Neural cell (in vitro differentiated cells): ENCODE results near the gene CCDC122. TPM values are rescaled to one million over a fixed set of nuclear protein-coding genes. Genes with fewer than 3 reads are reported as not detected.

Experiments
- H2AFZ ChIP-seq: fragments of 200-600, 300-800 bp; sonication (generic), shearing (Covaris generic); 2 replicates; pipeline ENCODE4 v1.6.0; 2014; ENCODE audit warnings: low read depth, mild to moderate bottlenecking, antibody characterized with exemption, low read length, moderate library complexity
- H3F3A ChIP-seq: fragments of 200-600 bp; shearing (Covaris generic); 2 replicates; pipeline ENCODE4 v1.6.1; 2016; ENCODE audit warnings: mild to moderate bottlenecking, moderate library complexity, mixed read lengths, antibody characterized with exemption, low read length; ENCODE audit not compliant: insufficient read depth, poor library complexity, severe bottlenecking
- H3K27ac ChIP-seq: fragments of 200-600, 300-800 bp; sonication (generic), shearing (Covaris generic); 2 replicates; pipeline ENCODE4 v1.5.1; 2014; ENCODE audit warnings: mild to moderate bottlenecking, low read length, moderate library complexity
- H3K27me3 ChIP-seq: fragments of 300-800, 200-600 bp; sonication (generic), shearing (Covaris generic); 2 replicates; pipeline ENCODE4 v1.6.0; 2014; ENCODE audit warnings: mild to moderate bottlenecking, low read depth, low read length, moderate library complexity; ENCODE audit not compliant: insufficient read depth
- H3K36me3 ChIP-seq: fragments of 300-800, 200-600 bp; sonication (generic), shearing (Covaris generic); 2 replicates; pipeline ENCODE4 v1.5.1; 2014; ENCODE audit warnings: mild to moderate bottlenecking, antibody characterized with exemption, low read length, moderate library complexity; ENCODE audit not compliant: insufficient read depth
- H3K4me2 ChIP-seq: fragments of 300-800, 200-600 bp; sonication (generic), shearing (Covaris generic); 2 replicates; pipeline ENCODE4 v1.6.0; 2014; ENCODE audit warnings: mild to moderate bottlenecking, low read length
- H3K4me3 ChIP-seq: fragments of 300-800, 200-600 bp; sonication (generic), shearing (Covaris generic); 2 replicates; pipeline ENCODE4 v1.5.1; 2014; ENCODE audit warnings: mild to moderate bottlenecking, low read length, moderate library complexity
- H3K79me2 ChIP-seq: fragments of 200-600 bp; shearing (Covaris generic); replicated peaks from 2 replicates; pipeline ENCODE4 v1.6.0; 2014; ENCODE audit warnings: mild to moderate bottlenecking, low read length, moderate library complexity; ENCODE audit not compliant: insufficient read depth
- H3K9ac ChIP-seq: fragments of 300-800, 200-600 bp; sonication (generic), shearing (Covaris generic); 2 replicates; pipeline ENCODE4 v1.6.1; 2016; ENCODE audit warnings: mild to moderate bottlenecking, low read length, mixed read lengths
- H3K9me2 ChIP-seq: fragments of 200-600 bp; shearing (Covaris generic); 2 replicates; pipeline ENCODE4 v1.6.1; 2016; ENCODE audit warnings: mild to moderate bottlenecking, low read length, mixed read lengths; ENCODE audit not compliant: insufficient read depth
- H3K9me3 ChIP-seq: fragments of 200-600, 300-800 bp; sonication (generic), shearing (Covaris generic); 2 replicates; pipeline ENCODE4 v1.6.1; 2016; ENCODE audit warnings: mild to moderate bottlenecking, mixed run types, low read length, moderate library complexity, mixed read lengths
- H4K20me1 ChIP-seq: fragments of 200-600 bp; shearing (Covaris generic); 2 replicates; pipeline ENCODE4 v1.6.1; 2016; ENCODE audit warnings: mild to moderate bottlenecking, mixed run types; ENCODE audit not compliant: insufficient read depth
- EP300 ChIP-seq: fragments of 450-650 bp; conservative IDR thresholded peaks from 2 replicates; pipeline ENCODE4 v1.6.1; 2014; ENCODE audit warnings: antibody characterized with exemption, mild to moderate bottlenecking, moderate library complexity; ENCODE audit not compliant: poor library complexity, severe bottlenecking
- EZH2 ChIP-seq: fragments of 200-600, 300-800 bp; shearing (Covaris generic), sonication (generic); IDR thresholded peaks from 2 replicates; pipeline ENCODE4 v1.6.1; 2014; ENCODE audit warnings: antibody characterized with exemption, low read length, borderline replicate concordance, mild to moderate bottlenecking; ENCODE audit not compliant: insufficient read depth, poor library complexity, severe bottlenecking
- MXI1 ChIP-seq: fragments of 450-650 bp; conservative IDR thresholded peaks from 2 replicates; pipeline ENCODE4 v1.6.1; 2014; ENCODE audit warnings: antibody characterized with exemption, mild to moderate bottlenecking; ENCODE audit not compliant: poor library complexity, severe bottlenecking
- POLR2AphosphoS5 ChIP-seq: IDR thresholded peaks from 2 replicates; pipeline ENCODE4 v1.6.1; 2012
- RAD21 ChIP-seq: fragments of 450-650 bp; conservative IDR thresholded peaks from 2 replicates; pipeline ENCODE4 v1.6.1; 2014; ENCODE audit warnings: antibody characterized with exemption, mild to moderate bottlenecking, moderate library complexity
- SMC3 ChIP-seq: fragments of 450-650 bp; conservative IDR thresholded peaks from 2 replicates; pipeline ENCODE4 v1.6.1; 2014; ENCODE audit warnings: antibody characterized with exemption, mild to moderate bottlenecking, moderate library complexity; ENCODE audit not compliant: poor library complexity
- TAF1 ChIP-seq: IDR thresholded peaks from 2 replicates; pipeline ENCODE4 v1.6.1; 2012; ENCODE audit warnings: low read depth
- polyA plus RNA-seq: library from polyadenylated mRNA; depleted of rRNA; stranded (reverse); fragments of >200 nt; gene quantifications from 2 replicates; pipeline ENCODE4 v1.2.3, GENCODE V29; 2014
- TF ChIP-seq, protein P1 (sequence below): fragments of 450-650 bp; IDR thresholded peaks from 2 replicates; pipeline ENCODE4 v1.5.1; 2014; ENCODE audit warnings: antibody characterized with exemption, mild to moderate bottlenecking, moderate library complexity; ENCODE audit not compliant: poor library complexity, severe bottlenecking
- TF ChIP-seq, protein P2 (sequence below): IDR thresholded peaks from 2 replicates; pipeline ENCODE4 v1.6.1; 2012; ENCODE audit warnings: borderline replicate concordance

The CCDC122 gene
- polyA plus RNA-seq, 1 donor from 2014 or later = 0.79 TPM

DNA sequence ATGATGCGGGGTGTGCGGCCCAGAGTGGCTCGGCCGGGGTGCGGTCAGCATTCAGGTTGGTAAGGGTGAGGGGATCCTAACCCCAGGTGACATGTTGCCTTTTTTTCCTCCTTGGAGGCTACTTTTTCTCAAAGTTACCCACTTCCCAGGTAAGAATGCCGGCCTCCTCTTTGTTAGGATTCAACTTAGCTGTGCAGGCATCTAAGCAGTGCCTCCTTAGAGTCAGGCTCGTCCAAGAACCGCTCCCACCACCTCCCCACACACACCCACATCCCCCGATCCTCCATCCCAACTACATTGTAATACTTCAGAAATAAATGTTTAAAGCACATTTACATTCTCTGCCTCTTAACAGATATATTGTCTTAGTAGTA lies 92.0 kb downstream of the CCDC122 start:
- Histone ChIP-seq H3K4me2 (peak overlapping the region; percentile 66), H3K36me3 (no peaks in the 10 kb centered on the region), H3K79me2 (peaks cover 24% of the 10 kb centered on the region), H3F3A (peaks cover 5% of the 10 kb centered on the region), H3K9me3 (no peaks in the 10 kb centered on the region), H3K9ac (peak overlapping the region; percentile 84), H3K27me3 (no peaks in the 10 kb centered on the region), H2AFZ (peak overlapping the region; percentile 42), H4K20me1 (no peaks in the 10 kb centered on the region), H3K4me3 (peak overlapping the region; percentile 87), H3K9me2 (no peaks in the 10 kb centered on the region), H3K27ac (peak overlapping the region; percentile 94)
- TF ChIP-seq EP300 (no peak), SMC3 (no peak), EZH2 (no peak), MXI1 (no peak), POLR2AphosphoS5 (no peak), RAD21 (no peak), TAF1 (no peak)
- TF ChIP-seq, protein P1, sequence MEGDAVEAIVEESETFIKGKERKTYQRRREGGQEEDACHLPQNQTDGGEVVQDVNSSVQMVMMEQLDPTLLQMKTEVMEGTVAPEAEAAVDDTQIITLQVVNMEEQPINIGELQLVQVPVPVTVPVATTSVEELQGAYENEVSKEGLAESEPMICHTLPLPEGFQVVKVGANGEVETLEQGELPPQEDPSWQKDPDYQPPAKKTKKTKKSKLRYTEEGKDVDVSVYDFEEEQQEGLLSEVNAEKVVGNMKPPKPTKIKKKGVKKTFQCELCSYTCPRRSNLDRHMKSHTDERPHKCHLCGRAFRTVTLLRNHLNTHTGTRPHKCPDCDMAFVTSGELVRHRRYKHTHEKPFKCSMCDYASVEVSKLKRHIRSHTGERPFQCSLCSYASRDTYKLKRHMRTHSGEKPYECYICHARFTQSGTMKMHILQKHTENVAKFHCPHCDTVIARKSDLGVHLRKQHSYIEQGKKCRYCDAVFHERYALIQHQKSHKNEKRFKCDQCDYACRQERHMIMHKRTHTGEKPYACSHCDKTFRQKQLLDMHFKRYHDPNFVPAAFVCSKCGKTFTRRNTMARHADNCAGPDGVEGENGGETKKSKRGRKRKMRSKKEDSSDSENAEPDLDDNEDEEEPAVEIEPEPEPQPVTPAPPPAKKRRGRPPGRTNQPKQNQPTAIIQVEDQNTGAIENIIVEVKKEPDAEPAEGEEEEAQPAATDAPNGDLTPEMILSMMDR = no peak
- TF ChIP-seq, protein P2, sequence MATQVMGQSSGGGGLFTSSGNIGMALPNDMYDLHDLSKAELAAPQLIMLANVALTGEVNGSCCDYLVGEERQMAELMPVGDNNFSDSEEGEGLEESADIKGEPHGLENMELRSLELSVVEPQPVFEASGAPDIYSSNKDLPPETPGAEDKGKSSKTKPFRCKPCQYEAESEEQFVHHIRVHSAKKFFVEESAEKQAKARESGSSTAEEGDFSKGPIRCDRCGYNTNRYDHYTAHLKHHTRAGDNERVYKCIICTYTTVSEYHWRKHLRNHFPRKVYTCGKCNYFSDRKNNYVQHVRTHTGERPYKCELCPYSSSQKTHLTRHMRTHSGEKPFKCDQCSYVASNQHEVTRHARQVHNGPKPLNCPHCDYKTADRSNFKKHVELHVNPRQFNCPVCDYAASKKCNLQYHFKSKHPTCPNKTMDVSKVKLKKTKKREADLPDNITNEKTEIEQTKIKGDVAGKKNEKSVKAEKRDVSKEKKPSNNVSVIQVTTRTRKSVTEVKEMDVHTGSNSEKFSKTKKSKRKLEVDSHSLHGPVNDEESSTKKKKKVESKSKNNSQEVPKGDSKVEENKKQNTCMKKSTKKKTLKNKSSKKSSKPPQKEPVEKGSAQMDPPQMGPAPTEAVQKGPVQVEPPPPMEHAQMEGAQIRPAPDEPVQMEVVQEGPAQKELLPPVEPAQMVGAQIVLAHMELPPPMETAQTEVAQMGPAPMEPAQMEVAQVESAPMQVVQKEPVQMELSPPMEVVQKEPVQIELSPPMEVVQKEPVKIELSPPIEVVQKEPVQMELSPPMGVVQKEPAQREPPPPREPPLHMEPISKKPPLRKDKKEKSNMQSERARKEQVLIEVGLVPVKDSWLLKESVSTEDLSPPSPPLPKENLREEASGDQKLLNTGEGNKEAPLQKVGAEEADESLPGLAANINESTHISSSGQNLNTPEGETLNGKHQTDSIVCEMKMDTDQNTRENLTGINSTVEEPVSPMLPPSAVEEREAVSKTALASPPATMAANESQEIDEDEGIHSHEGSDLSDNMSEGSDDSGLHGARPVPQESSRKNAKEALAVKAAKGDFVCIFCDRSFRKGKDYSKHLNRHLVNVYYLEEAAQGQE = no peak

DNA sequence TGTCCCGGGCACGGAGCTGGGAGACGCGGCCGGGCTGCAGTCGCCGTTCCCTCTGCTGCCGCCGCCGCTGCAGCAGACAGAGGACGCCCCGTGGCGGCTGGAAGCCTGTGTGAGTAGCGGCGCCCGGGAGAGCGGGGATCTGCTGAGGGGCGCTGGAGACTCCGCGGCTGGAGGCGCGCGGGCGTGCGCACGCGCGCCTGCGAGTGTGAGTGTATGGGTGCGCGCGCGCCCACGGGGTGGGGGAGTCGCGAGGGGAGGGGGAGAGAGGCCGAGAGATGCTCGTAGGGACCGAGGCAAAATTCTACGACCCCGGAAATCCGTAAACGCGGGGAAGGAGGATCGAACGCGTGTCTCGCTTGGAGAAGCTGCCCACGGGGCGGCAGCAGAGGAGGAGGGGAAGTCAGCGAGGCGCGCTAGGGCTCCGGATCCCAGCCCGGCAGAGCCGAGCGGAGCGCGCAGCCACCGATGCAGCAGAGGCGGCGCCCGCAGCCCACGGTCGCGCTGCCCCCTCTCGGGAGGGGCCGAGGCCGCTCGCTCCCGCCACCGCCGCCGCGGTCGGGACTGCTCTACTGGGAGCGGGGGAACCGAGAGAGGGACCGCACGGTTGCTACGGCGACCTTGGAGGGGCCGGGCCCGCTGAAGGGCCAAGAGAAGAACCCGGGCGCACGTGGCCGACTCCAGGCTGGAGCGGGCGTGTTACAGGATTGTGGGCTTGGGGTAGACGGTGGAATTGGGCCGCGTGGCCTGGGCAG lies 92.6 kb downstream of the CCDC122 start, which contains the start of gene ENOX1:
ENOX1 (minus strand) TSS at position 207 of the 752 bp plus-strand sequence.
- Histone ChIP-seq H3K4me3 (peak within 1 kb of the TSS; percentile 87), H3K9me2 (no peaks in the 10 kb centered on the region), H3K36me3 (no peaks in the 10 kb centered on the region), H3K27me3 (no peaks in the 10 kb centered on the region), H3K9ac (peak within 1 kb of the TSS; percentile 84), H3K9me3 (no peaks in the 10 kb centered on the region), H4K20me1 (no peaks in the 10 kb centered on the region), H3K4me2 (peak within 1 kb of the TSS; percentile 87), H3K79me2 (peaks cover 30% of the 10 kb centered on the region), H2AFZ (peak within 1 kb of the TSS; percentile 51), H3K27ac (peak within 1 kb of the TSS; percentile 94), H3F3A (peaks cover 5% of the 10 kb centered on the region)
- TF ChIP-seq, protein P2 = no peak
- TF ChIP-seq POLR2AphosphoS5 (peak; percentile 74), SMC3 (peak; percentile 58), RAD21 (peak; percentile 63), EP300 (peak; percentile 69), MXI1 (peak; percentile 97), TAF1 (peak; percentile 63), EZH2 (no peak)
- TF ChIP-seq, protein P1 = peak; percentile 55
